Measurements from ENCODE around the gene NFYC.

Gene NFYC

GRCh38 chr1:40808909-40809308, 117.4 kb downstream of the NFYC start:
- DNase-seq (ENCODE audit: extremely low read depth, low read depth) = no peak
- TF ChIP-seq CTCF (IDR thresholded peaks at IDR 0.05; ENCODE audit: low read depth, low read length) = no peak

- no peak for TF ChIP-seq CTCF (IDR thresholded peaks at IDR 0.05; ENCODE audit: low read depth, low read length)
- no peak for DNase-seq (ENCODE audit: extremely low read depth, low read depth)
These were observed 119.4 kb downstream of the NFYC start for GRCh38 chr1:40810927-40811326.

- no peak for DNase-seq (ENCODE audit: extremely low read depth, low read depth)
- TF ChIP-seq CTCF (IDR thresholded peaks at IDR 0.05; ENCODE audit: low read depth, low read length) = no peak
These were observed 123.9 kb downstream of the NFYC start for GRCh38 chr1:40815420-40815819.

- DNase-seq (ENCODE audit: extremely low read depth, low read depth) = no peak
- TF ChIP-seq CTCF (IDR thresholded peaks at IDR 0.05; ENCODE audit: low read depth, low read length) = no peak
These were observed 126.3 kb downstream of the NFYC start for GRCh38 chr1:40817791-40818263.

- no peak for TF ChIP-seq CTCF (IDR thresholded peaks at IDR 0.05; ENCODE audit: low read depth, low read length)
These were observed 126.9 kb downstream of the NFYC start for GRCh38 chr1:40818264-40818961.

GRCh38 chr1:40819101-40819500, 127.6 kb downstream of the NFYC start:
- no peak for DNase-seq (ENCODE audit: extremely low read depth, low read depth)
- no peak for TF ChIP-seq CTCF (IDR thresholded peaks at IDR 0.05; ENCODE audit: low read depth, low read length)

More at GRCh38 chr1:40818264-40818961, 126.9 kb downstream of the NFYC start:
- DNase-seq (ENCODE audit: extremely low read depth, low read depth) = no peak

- no peak for DNase-seq (ENCODE audit: extremely low read depth, low read depth)
- TF ChIP-seq CTCF (IDR thresholded peaks at IDR 0.05; ENCODE audit: low read depth, low read length) = no peak
These were observed 128.8 kb downstream of the NFYC start for GRCh38 chr1:40820251-40820797.
